DMS53 treated with DMSO at 0.1 percent for 48 hours (cell line): ENCODE data around the gene IL4R.

Source experiments
- DNase-seq: peaks from one replicate; lab custom pipeline; 2025; ENCODE audit not compliant: unreplicated experiment; lab: John Stamatoyannopoulos, UW

Gene IL4R

GRCh38 chr16:27353853-27354252 is 40.1 kb downstream of the IL4R start:
- no peak for DNase-seq

- no peak for DNase-seq
Measured at GRCh38 chr16:27355610-27356009, 41.8 kb downstream of the IL4R start.

GRCh38 chr16:27356794-27357193 is 43.0 kb downstream of the IL4R start:
- no peak for DNase-seq

GRCh38 chr16:27359051-27359450 is 45.3 kb downstream of the IL4R start:
- no peak for DNase-seq

- no peak for DNase-seq
Measured at GRCh38 chr16:27359615-27360014, 45.8 kb downstream of the IL4R start.

DNA sequence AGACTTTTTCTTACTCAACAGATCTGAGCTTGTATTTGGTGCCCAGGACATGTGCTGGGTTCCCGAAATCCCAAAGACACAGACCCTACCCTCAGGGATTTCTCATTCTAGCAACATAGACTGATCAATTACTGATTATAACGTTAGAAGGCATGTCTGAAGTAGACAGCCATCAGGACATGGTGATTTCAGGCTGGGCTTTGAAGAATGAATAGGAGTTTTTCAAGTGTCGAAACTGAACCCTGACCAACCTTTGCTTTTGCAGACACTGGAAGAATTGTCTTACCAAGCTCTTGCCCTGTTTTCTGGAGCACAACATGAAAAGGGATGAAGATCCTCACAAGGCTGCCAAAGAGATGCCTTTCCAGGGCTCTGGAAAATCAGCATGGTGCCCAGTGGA is 48.2 kb downstream of the IL4R start:
- DNase-seq = no peak

- DNase-seq = no peak
Measured at GRCh38 chr16:27362570-27363245, 48.9 kb downstream of the IL4R start.

DNA sequence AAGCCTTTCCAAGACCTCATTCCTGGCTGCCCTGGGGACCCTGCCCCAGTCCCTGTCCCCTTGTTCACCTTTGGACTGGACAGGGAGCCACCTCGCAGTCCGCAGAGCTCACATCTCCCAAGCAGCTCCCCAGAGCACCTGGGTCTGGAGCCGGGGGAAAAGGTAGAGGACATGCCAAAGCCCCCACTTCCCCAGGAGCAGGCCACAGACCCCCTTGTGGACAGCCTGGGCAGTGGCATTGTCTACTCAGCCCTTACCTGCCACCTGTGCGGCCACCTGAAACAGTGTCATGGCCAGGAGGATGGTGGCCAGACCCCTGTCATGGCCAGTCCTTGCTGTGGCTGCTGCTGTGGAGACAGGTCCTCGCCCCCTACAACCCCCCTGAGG is 49.5 kb downstream of the IL4R start:
- DNase-seq = no peak

DNA sequence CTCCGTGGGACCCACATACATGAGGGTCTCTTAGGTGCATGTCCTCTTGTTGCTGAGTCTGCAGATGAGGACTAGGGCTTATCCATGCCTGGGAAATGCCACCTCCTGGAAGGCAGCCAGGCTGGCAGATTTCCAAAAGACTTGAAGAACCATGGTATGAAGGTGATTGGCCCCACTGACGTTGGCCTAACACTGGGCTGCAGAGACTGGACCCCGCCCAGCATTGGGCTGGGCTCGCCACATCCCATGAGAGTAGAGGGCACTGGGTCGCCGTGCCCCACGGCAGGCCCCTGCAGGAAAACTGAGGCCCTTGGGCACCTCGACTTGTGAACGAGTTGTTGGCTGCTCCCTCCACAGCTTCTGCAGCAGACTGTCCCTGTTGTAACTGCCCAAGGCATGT is 50.0 kb downstream of the IL4R start:
- DNase-seq = no peak

DNA sequence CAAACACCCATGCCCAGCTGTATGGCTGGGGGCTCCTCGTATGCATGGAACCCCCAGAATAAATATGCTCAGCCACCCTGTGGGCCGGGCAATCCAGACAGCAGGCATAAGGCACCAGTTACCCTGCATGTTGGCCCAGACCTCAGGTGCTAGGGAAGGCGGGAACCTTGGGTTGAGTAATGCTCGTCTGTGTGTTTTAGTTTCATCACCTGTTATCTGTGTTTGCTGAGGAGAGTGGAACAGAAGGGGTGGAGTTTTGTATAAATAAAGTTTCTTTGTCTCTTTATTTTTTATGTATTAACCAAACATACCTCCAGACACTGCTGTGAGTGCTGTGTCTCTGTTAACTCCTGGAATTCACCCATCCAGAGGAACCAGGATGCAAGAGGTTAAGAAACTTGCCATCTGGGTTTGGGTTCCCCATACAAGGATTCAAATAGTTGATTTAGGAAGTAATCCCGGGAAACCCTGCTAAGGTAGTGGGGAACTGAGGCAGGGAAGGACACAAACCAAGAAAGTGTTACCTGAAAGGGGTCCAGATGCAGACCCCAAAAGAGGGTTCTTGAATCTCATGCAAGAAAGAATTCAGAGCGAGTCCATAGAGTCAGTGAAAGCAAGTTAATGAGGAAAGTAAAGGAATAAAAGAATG is 50.8 kb downstream of the IL4R start:
- no peak for DNase-seq

- DNase-seq = no peak
Measured at GRCh38 chr16:27365142-27366089, 51.6 kb downstream of the IL4R start.

GRCh38 chr16:27366687-27367460 is 53.1 kb downstream of the IL4R start:
- DNase-seq = no peak

GRCh38 chr16:27367461-27368357 is 53.9 kb downstream of the IL4R start:
- peak; percentile 16 for DNase-seq

- DNase-seq = no peak
Measured at GRCh38 chr16:27368358-27368722, 54.6 kb downstream of the IL4R start.

DNA sequence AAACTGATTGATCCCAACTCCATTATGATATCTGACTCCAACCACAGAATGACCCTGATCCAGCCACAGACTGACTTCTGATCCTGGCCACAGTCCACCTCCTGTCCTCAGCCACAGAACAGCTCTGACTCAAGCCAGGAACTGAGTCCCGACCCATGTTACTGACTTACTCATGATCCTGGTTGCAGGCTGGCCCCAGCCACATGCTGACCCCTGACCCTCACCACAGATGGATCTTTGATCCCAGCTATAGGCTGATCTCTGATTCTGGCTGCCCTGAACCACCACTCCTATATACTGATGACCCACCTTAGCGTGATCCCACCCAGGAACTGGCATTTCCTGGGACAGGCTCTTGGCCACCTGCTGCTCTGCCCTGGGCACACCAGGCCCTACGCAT is 56.0 kb downstream of the IL4R start:
- DNase-seq = no peak

- DNase-seq = no peak
Measured at GRCh38 chr16:27370318-27370717, 56.5 kb downstream of the IL4R start.

DNA sequence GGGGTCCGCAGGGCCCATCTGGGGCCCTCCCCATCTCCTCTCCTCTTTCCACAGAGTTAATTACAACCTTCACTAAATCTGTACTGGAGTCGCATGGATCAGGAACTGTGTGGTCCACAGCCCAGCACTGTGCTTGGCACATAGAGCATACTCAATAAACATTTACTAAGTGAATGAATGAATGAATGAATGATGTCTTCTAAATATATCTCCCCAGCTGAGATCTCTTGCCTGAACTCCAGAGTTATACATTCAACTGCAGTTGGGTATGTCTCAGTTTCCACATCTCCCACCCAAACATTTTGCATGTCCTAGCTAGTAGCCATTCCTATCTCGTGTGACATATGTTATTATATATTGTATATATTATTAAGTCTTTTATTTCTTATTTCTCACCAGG is 59.5 kb downstream of the IL4R start:
- no peak for DNase-seq

DNA sequence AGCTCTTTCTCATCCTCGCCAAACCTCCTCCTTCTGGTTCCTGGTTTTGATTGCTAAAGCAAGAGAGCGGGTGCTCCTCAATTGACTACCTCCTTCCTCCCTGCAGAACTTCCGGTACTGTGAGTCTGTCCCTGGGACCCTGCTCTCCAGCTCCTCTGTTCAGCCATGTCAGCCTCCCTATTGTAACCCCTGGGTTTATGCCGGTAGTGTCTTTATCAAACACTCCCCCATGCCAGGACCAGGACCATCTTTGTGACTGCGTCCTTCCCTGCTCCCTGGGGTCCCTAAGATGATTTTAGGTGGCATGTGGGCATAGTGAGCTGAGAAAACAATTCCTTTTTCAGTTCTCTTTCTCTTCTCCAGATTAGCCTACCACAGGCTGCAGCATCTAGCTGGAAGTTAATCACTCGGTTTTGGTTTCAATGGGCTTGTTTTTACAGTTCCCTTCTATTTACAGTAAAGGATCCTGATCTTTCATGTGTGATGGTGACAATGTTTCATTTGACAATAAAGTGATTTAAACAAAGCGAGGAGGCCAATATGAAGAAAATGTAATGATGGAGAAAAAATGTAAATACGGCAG is 60.5 kb downstream of the IL4R start:
- no peak for DNase-seq

GRCh38 chr16:27374804-27375425 is 61.1 kb downstream of the IL4R start:
- DNase-seq = no peak
